Nephron progenitor cell (in vitro differentiated cells): ENCODE measurements around the gene KHSRP.

Experiments
- DNase-seq: peaks from one replicate; pipeline ENCODE4 v3.0.0; 2021
- H3K27ac Mint-ChIP-seq: 2 replicates; pipeline ENCODE4 v1.8.0; 2021; ENCODE audit warnings: mild to moderate bottlenecking, moderate library complexity, mixed read lengths
- H3K27me3 Mint-ChIP-seq: 2 replicates; pipeline ENCODE4 v1.8.0; 2021; ENCODE audit warnings: mild to moderate bottlenecking, low read depth, mixed read lengths; ENCODE audit not compliant: poor library complexity
- H3K36me3 Mint-ChIP-seq: 2 replicates; pipeline ENCODE4 v1.8.0; 2021; ENCODE audit warnings: low read depth, mixed read lengths
- H3K4me1 Mint-ChIP-seq: 2 replicates; pipeline ENCODE4 v1.8.0; 2021; ENCODE audit warnings: mixed read lengths
- H3K4me3 Mint-ChIP-seq: 2 replicates; pipeline ENCODE4 v1.8.0; 2021; ENCODE audit warnings: mild to moderate bottlenecking, moderate library complexity, mixed read lengths
- H3K9me3 Mint-ChIP-seq: 2 replicates; pipeline ENCODE4 v1.8.0; 2021; ENCODE audit warnings: mild to moderate bottlenecking, moderate library complexity, mixed read lengths
- TF ChIP-seq, protein P1 (sequence below): fragments of 200-600 bp; sonication (generic); IDR thresholded peaks from 2 replicates; pipeline ENCODE4 v1.5.0; 2021; ENCODE audit warnings: antibody characterized with exemption

The KHSRP gene

DNA sequence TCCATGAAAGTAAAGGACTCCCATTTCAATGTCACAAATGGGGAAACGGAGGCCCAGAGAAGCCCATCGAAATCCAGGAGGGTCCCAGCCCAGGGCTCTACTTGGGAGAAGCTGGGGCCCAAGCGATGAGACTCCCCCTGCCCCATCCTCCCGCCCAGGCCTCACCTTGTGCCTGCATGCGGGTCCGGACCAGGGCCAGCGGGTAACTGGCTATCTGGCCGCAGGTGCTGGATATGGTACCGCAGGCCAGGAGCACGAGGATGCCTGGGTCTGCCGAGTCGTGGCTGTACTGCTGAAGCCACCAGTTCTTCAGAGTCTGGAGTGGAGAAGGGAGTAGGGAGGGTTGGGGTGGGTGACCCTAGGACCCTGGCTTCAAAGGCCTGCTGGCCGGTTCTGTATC lies 19.4 kb upstream of the KHSRP start:
- no peak overlapping the region for H3K27ac Mint-ChIP-seq
- H3K4me3 Mint-ChIP-seq: no peak overlapping the region
- no peaks in the 10 kb centered on the region for H3K4me1 Mint-ChIP-seq
- TF ChIP-seq, protein P1, sequence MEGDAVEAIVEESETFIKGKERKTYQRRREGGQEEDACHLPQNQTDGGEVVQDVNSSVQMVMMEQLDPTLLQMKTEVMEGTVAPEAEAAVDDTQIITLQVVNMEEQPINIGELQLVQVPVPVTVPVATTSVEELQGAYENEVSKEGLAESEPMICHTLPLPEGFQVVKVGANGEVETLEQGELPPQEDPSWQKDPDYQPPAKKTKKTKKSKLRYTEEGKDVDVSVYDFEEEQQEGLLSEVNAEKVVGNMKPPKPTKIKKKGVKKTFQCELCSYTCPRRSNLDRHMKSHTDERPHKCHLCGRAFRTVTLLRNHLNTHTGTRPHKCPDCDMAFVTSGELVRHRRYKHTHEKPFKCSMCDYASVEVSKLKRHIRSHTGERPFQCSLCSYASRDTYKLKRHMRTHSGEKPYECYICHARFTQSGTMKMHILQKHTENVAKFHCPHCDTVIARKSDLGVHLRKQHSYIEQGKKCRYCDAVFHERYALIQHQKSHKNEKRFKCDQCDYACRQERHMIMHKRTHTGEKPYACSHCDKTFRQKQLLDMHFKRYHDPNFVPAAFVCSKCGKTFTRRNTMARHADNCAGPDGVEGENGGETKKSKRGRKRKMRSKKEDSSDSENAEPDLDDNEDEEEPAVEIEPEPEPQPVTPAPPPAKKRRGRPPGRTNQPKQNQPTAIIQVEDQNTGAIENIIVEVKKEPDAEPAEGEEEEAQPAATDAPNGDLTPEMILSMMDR: no peak
- peaks cover 32% of the 10 kb centered on the region for H3K36me3 Mint-ChIP-seq
- H3K27me3 Mint-ChIP-seq: no peaks in the 10 kb centered on the region
- peaks cover 15% of the 10 kb centered on the region for H3K9me3 Mint-ChIP-seq
- DNase-seq: no peak

DNA sequence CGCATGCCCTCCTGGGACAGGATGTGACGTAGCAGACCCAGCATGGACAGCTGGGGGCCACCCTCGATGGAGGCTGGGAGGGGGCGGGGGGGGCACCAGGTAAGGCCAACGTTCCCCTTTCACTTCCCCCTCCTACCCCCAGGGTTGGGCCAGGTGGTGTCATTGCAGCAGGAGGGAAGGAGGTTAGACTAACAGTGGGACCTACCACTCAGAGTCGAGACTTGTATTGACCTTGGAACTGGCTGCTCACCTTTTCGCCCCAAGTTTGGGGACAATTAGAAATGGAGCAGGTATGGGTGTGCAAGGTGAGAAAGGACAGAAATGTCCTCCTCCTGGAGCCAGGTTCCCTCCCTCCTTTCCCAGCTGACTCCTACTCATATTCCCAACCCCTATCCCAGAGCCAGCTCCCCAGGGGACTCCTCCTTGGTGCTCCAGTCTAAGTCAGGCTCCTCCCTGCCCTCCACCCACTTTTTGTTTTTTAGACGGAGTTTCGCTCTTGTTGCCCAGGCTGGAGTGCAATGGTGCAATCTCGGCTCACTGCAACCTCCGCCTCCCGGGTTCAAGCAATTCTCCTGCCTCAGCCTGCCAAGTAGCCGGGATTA lies 17.6 kb upstream of the KHSRP start:
- H3K36me3 Mint-ChIP-seq: peaks cover 32% of the 10 kb centered on the region
- TF ChIP-seq, protein P1: no peak
- no peak for DNase-seq

DNA sequence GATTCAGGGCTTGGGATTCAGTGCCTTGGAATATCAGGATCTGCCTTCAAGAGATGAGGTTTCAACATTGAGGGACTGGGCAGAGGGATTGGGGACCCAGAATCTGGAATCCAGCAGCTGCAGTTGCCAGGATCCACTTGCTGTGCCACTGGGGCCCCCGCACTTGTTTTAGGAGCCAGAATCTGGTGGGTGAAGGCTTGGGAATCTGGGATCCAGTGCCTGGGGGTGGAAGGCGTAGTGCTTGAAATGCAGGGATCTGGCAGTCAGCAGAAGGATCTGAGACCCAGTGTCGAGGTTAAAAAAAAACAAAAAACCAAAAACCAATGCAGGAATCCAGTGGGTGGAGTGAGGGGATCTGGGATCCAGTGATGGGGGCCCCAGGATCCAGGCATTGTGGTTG lies 16.3 kb upstream of the KHSRP start:
- Mint-ChIP-seq H3K36me3 (peaks cover 19% of the 10 kb centered on the region), H3K4me1 (no peaks in the 10 kb centered on the region), H3K27me3 (peaks cover 7% of the 10 kb centered on the region), H3K9me3 (peaks cover 8% of the 10 kb centered on the region), H3K27ac (no peak overlapping the region), H3K4me3 (no peak overlapping the region)
- DNase-seq: no peak
- TF ChIP-seq, protein P1: no peak

More for the DNA sequence above, 17.6 kb upstream of the KHSRP start:
- H3K27ac Mint-ChIP-seq: no peak overlapping the region
- no peak overlapping the region for H3K4me3 Mint-ChIP-seq
- H3K27me3 Mint-ChIP-seq: peaks cover 7% of the 10 kb centered on the region
- H3K4me1 Mint-ChIP-seq: no peaks in the 10 kb centered on the region
- peaks cover 15% of the 10 kb centered on the region for H3K9me3 Mint-ChIP-seq

DNA sequence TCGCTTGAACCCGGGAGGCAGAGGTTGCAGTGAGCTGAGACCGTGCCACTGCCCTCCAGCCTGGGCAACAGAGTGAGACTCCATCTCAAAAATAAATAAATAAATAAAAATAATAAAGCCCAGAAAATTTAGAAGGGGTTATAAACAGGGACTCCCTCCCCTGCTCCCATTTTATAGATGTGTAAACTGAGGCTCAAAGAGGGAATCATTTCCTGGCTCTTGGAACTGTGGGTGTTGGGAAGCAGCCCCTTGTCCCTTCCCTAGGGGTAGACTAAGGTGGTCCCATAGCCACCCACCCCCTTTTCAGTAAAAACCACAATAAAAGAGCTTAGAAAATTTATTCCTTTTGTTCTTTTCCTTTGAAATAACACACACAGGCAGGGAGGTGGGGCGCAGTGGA lies 15.1 kb upstream of the KHSRP start:
- TF ChIP-seq, protein P1: no peak
- no peak overlapping the region for H3K4me3 Mint-ChIP-seq
- H3K27me3 Mint-ChIP-seq: peaks cover 7% of the 10 kb centered on the region
- peaks cover 9% of the 10 kb centered on the region for H3K36me3 Mint-ChIP-seq
- no peaks in the 10 kb centered on the region for H3K4me1 Mint-ChIP-seq
- H3K27ac Mint-ChIP-seq: no peak overlapping the region
- no peak for DNase-seq
- no peaks in the 10 kb centered on the region for H3K9me3 Mint-ChIP-seq

DNA sequence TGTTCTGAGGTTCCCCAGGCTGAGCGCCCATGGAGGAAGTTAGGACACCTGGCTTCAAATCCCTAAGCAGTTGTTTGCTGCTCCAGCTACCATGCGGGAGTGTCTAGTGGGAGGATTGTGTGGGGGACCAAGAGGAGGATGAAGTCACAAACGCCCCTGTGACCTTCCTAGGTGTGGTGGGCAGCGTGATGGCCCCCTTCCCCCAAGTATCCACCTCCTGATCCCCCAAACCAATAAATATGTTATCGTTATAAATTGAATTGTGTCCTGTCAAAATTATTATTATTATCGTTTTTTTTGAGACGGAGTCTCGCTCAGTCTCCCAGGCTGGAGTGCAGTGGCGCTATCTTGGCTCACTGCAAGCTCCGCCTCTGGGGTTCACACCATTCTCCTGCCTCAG lies 9.1 kb upstream of the KHSRP start, which contains the start of gene SLC25A41:
Gene SLC25A41 (minus strand): TSS at position 101 of the 400 bp plus-strand sequence. CDS start 70 bp downstream, at position 31.
- TF ChIP-seq, protein P1: no peak
- no peak for DNase-seq
- H3K27ac Mint-ChIP-seq: no peak within 1 kb of the TSS

DNA sequence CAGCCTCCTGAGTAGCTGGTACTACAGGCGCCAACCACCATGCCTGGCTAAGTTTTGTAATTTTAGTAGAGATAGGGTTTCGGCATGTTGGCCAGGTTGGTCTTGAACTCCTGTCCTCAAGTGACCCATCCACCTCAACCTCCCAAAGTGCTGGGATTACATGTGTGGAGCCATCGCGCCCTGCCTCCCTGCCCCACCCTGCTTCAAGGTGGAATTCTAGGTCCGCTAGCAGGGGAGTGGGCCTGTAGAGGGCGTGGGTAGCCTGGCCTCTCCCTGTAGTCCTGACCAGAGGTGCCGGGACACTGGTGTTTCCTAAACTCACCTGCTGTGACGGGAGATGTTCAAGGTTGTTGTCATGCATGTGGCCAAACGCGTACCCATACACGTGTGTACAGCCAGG lies 8.6 kb upstream of the KHSRP start:
- H3K4me1 Mint-ChIP-seq: no peaks in the 10 kb centered on the region
- DNase-seq: no peak
- H3K36me3 Mint-ChIP-seq: no peaks in the 10 kb centered on the region
- TF ChIP-seq, protein P1: no peak
- no peaks in the 10 kb centered on the region for H3K9me3 Mint-ChIP-seq
- no peak overlapping the region for H3K27ac Mint-ChIP-seq
- no peak overlapping the region for H3K4me3 Mint-ChIP-seq
- H3K27me3 Mint-ChIP-seq: peaks cover 41% of the 10 kb centered on the region

More for the DNA sequence above, 9.1 kb upstream of the KHSRP start, which contains the start of gene SLC25A41:
- H3K4me3 Mint-ChIP-seq: no peak within 1 kb of the TSS
- no peaks in the 10 kb centered on the region for H3K9me3 Mint-ChIP-seq
- peaks cover 46% of the 10 kb centered on the region for H3K27me3 Mint-ChIP-seq
- no peaks in the 10 kb centered on the region for H3K4me1 Mint-ChIP-seq
- no peaks in the 10 kb centered on the region for H3K36me3 Mint-ChIP-seq
